GM21515 (cell line): ENCODE results near the gene PRKD2.

Experiments
- ATAC-seq: cut with Tn5 transposase; IDR thresholded peaks from one replicate; pipeline ENCODE4 v1.9.1; 2021; ENCODE audit not compliant: unreplicated experiment

The PRKD2 gene

GRCh38 chr19:46665072-46665471 is 51.8 kb downstream of the PRKD2 start:
- ATAC-seq, result no peak

DNA sequence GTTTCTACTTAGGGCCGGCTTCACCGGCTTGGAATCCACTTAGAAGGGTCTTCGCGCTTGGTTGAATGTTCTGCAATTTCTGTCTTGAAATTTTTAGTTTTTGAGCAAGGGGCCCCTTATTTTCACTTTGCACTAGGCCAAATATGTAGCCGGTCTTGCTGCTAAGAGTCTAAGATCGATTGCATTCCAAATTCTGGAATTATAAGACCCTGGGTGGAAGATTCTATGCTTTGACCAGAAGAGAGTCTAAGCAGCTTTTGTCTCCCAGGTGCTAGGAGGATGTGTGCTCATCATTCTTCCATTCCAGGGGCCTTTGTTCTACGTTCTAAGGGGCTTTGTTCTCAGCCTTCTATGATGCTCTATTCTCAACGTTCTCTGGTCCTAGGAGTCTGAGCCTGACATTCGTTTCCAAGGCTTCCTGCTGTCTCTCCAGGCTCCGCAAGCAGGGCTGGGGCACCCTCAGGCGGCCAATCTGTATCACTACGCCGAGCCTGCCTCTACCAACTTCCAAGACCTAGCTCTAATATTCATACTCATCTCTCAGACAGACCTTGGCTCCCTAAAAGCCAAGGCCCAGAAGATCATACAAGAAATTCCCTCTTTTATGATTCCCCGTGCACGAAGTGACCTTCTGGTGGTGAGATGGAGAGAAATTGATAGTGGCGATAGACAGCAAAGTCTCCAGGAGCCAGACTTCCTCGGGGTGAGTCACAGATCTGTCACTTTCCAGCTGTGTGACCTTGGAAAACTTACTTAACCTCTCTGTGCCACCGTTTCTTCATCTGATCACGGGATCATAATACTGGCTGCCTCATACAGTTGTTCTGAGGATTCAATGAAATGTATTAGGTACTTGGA is 55.0 kb downstream of the PRKD2 start:
- no peak for ATAC-seq

DNA sequence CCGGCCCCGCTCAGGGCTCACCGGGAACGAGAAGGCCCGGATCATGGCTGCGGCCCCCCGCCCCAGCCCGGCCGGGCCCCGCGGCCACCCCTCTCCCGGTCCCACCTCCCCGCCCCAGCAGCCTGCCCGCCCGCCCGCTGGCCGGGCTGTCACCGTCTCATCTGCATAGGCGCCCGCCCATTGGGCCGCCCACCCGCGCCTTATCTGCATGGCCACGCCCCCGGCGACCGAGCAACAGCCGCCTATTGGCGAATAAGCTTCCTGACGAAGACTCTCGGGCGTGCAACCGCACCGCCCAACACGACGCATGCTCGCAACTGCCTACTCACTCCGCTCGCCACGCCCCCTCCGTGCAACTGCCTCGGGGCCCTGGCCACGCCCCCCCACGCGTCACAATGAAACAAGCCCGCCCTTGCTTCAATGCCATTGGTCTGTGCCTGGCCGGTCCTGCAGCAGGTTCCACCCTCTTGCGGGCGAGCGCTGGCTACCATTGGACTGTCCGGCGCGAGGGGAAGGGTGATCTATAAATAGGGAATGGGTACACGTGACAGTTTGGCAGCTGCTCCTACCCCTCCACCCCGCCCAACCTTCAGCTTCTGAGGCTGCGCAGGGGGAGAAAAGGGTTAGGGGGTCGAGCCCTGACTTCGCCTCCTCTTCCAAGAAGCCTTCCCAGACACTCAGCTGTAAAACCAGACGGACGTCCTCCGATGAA is 55.7 kb downstream of the PRKD2 start, which contains the start of gene DACT3:
Gene DACT3, minus strand, starts transcription at position 163 of the 712 bp plus-strand sequence. Its CDS starts 118 bp downstream, at position 45.
- ATAC-seq, result peak; percentile 88

- ATAC-seq, result no peak
These were observed 56.3 kb downstream of the PRKD2 start for GRCh38 chr19:46660551-46661019.

- ATAC-seq, result no peak
These were observed 56.9 kb downstream of the PRKD2 start for GRCh38 chr19:46660008-46660517.

- no peak for ATAC-seq
These were observed 57.5 kb downstream of the PRKD2 start for GRCh38 chr19:46659151-46660007.

- ATAC-seq, result no peak
These were observed 60.4 kb downstream of the PRKD2 start for GRCh38 chr19:46656541-46656940.

DNA sequence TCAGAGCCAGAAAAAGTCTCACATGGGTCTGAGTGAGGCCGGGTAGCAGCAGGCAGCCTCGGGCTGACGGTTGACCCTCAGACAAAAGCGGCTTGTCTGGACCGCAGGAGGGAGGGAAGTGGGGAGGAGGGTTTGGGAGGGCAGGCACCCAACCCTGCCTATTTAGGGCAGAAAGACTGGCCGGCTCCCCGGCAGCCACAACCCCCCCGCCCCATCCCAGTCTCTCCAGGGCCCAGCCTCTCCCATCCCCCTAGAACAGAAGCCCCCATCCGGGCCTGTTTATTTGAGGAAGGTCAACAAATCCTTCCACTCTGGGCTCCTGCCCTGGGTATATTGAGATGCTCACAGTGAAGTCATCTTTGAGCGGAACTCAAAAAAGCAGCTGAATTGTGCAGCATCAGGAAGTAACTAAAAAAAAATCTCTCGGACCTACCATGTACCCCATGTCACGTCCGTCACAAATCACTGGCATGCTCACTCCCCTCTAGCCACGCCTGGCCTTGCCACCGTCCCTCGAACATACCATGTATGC is 62.2 kb downstream of the PRKD2 start:
- no peak for ATAC-seq

GRCh38 chr19:46650445-46650844 is 66.5 kb downstream of the PRKD2 start:
- ATAC-seq, result no peak

- no peak for ATAC-seq
These were observed 67.7 kb downstream of the PRKD2 start for GRCh38 chr19:46648961-46649960.

DNA sequence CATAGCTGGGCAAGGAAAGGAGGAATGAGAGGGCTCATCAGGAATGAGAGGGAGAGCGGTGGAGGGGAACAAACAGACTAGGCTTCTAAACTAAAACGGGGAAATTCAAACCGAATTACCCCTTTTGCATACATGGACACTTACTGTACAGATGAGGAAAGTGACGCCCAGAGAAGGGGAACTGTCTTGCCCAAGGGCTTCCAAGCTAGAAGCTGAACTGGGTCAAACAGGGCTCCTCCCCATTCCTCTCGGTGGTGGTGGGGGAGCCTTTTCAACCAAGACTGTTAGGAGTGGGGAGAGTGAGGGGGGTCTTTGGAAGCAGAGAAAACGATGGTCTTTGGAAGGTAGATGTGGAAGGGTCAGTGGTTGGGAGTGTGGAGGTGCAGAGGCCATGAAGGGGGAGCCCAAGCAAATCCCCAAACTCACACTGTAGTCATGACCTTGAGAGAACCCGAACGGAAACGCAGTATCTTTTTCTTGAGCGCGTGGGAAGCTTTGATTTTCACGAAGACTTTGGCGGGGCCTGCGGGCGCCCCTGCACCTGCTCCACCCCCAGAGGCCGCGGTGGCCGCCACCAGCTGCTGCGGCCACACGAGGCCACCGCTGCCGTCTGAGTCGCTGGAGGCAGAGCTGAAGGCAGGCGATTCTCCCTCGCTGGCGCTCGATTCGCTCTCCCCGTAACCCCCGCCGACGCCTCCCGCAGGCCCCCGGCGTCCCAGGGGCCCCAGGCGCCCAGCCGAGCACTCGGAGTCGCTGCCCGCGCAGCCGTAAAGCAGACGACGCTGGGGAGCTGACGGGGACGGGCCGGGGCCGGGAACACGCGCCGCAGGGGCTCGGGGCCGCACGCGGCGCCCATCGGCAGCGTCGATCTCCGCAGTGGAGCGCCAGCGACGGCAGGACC is 68.6 kb downstream of the PRKD2 start:
- ATAC-seq, result no peak

DNA sequence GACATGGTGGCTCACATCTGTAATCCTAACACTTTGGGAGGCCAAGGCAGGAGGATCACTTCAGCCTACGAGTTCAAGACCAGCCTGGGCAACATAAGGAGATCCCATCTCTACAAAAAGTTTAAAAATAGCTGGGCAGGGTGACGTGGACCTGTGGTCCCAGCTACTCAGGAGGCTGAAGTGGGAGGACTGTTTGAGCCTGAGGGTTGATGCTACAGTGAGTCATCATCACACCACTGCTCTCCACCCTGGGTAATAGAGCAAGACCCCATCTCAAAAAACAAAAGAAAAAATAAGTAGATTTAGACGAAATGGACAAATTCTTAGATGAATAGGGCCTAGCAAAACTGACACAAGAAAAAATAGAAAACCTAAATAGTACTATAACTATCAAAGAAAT is 70.5 kb downstream of the PRKD2 start:
- no peak for ATAC-seq

DNA sequence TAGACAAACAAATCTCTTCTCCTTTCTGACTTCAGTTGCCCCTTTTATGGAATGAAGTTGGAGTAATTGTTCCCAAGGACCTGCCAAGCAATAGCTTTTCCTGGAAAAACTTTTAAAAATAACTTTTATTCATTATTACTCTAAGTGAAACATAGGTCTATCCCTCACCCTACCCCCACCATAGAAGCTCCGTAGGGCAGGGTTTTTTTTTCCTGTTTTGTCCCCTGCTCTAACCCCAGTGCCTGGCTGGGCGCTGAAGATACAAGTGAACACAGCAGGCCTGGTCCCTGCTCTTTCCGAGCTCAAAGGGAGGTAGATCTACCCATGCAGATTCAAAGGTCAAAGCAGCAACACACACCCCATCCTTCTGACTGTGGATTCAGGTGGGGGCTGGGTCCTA is 72.2 kb downstream of the PRKD2 start:
- ATAC-seq, result no peak

DNA sequence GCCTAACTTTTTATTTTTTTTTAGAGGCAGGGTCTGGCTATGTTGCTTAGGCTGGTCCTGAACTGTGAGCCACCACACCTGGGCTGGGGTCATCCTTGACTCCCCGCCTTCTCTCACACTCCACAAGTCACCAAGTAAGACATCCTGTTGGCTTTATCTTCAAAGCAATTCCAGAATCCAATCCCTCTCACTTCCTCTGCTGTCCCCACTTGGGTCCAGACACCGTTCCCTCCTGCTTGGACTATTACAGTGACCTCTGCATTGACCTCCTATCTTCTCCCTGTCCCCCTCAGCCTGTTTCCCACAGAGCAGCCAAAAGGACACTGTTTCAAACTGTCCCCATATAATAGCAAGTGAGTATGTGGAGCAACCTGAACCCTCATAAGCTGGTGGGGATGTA is 76.3 kb downstream of the PRKD2 start:
- no peak for ATAC-seq

DNA sequence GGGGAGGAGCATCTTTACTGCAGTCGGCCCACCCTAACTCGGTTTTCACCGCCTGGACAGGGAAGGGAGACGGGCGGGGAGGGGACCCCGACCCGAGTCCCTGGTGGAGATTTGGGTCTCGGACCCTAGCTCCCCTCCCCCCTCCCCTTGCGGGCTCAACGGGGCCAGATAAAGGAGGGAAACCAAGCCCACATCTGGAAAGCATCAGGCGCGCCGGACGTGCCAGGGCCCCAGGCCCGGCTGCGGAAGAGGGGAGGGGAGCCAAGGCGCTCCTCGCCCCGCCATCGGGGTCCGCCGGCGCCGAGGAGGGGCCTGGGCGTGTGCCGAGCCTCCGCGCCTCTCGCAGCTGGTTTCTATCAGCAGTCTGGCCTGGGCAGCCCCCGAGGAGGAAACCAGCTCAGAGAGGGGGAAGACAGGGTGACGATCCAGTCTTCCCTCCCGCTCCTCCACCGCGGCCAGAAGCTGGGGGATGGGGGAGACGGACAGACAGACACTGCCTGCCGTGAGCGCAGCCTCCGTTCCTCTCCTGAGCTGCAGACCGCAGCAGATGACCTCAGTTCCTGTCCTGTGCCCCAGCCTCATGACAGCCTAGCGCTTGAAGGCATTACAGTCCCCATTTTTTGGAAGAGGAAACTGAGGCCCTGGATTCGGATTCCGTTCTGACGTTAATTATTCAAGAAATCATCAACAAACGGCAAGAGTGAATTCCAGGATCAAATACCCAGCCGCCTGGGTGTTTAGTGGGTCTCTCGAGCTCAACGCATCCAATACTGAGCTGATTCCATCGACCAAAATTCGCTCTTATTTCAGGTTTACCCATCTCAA is 77.3 kb downstream of the PRKD2 start:
- no peak for ATAC-seq

- ATAC-seq, result no peak
These were observed 79.7 kb downstream of the PRKD2 start for GRCh38 chr19:46637224-46637623.

- ATAC-seq, result no peak
These were observed 80.8 kb downstream of the PRKD2 start, which contains the start of gene GNG8 for GRCh38 chr19:46635920-46636761. GNG8 (minus strand) TSS chr19:46636202; CDS start chr19:46634682, 1,520 bp downstream.
